Gastrocnemius medialis (tissue), 4 donors: ENCODE data around the gene FAM3A. TPM values are rescaled to one million over a fixed set of nuclear protein-coding genes. Genes with fewer than 3 reads are reported as not detected.

Source experiments
- ATAC-seq, 2 donors: fragments of 150-250 bp; one replicate each; pipeline ENCODE4 v1.9.1; 2016
- DNase-seq, 2 donors: peaks; one replicate each; pipeline ENCODE4 v3.0.0-alpha.2; 2019
- H3K27ac ChIP-seq, 4 donors: fragments of 200-600 bp; sonication (generic); 1 replicate in 1 of 4; 2 replicates in 3 of 4; pipeline ENCODE4 v1.5.1; 2016 to 2018; ENCODE audit warnings: mild to moderate bottlenecking in 2 of 4, moderate library complexity in 1 of 4
- H3K27me3 ChIP-seq, 3 donors: fragments of 200-600 bp; sonication (generic) in 2 of 3; 1 replicate in 1 of 3; 2 replicates in 2 of 3; pipeline versions ENCODE4 v1.5.1 to v1.6.0; 2016 to 2019; ENCODE audit warnings: mild to moderate bottlenecking in 1 of 3, moderate library complexity in 1 of 3
- H3K36me3 ChIP-seq, 2 donors: fragments of 200-600 bp; sonication (generic) in 1 of 2; one replicate each; pipeline ENCODE4 v1.5.1; 2017 to 2018
- H3K4me1 ChIP-seq, 2 donors: fragments of 200-600 bp; sonication (generic) in 1 of 2; one replicate each; pipeline ENCODE4 v1.5.1; 2016 to 2017; ENCODE audit warnings: mild to moderate bottlenecking in 2 of 2
- H3K4me3 ChIP-seq, 4 donors: fragments of 200-600 bp; sonication (generic) in 3 of 4; 1 replicate in 1 of 4; 2 replicates in 3 of 4; pipeline ENCODE4 v1.5.1; 2016 to 2019; ENCODE audit warnings: mild to moderate bottlenecking in 2 of 4
- H3K9me3 ChIP-seq, 3 donors: fragments of 200-600 bp; sonication (generic) in 2 of 3; 1 replicate in 1 of 3; 2 replicates in 2 of 3; pipeline ENCODE4 v1.5.1; 2016 to 2019
- POLR2A ChIP-seq, 2 donors: fragments of 450-650 bp; IDR thresholded peaks; one replicate each; pipeline ENCODE4 v1.6.1; 2017; ENCODE audit warnings: antibody characterized with exemption in 2 of 2, mild to moderate bottlenecking in 2 of 2, moderate library complexity in 2 of 2
- in situ Hi-C, 4 donors: fragments of 200-750 bp; cut with MboI; loops; one replicate each; pipeline versions ENCODE4 v1.15.0 to v1.8.0; 2017; ENCODE audit warnings: low sequenced_read_pairs in 4 of 4
- intact Hi-C: fragments of 100-400 bp; cut with DNase I; formaldehyde crosslinking; loops from one replicate; pipeline ENCODE4 v1.15.1; 2023; ENCODE audit warnings: low total_unique reads
- total RNA-seq, 4 donors: library from RNA; depleted of rRNA; stranded (reverse); fragments of >200 nt; gene quantifications; one replicate each; pipeline versions ENCODE4 v1.1.0 to v1.2.3, GENCODE V29; 2016
- TF ChIP-seq, protein P1 (sequence below), 5 experiments: fragments of 450-650 bp in 3 of 5; fragments of 200-600 bp in 2 of 5; sonication (generic) in 2 of 5; IDR thresholded peaks in 4 of 5; conservative IDR thresholded peaks in 1 of 5; 1 replicate in 4 of 5; 2 replicates in 1 of 5; pipeline ENCODE4 v1.5.1; 2016 to 2019; ENCODE audit warnings: antibody characterized with exemption in 5 of 5, mild to moderate bottlenecking in 3 of 5, moderate library complexity in 3 of 5

FAM3A gene
- total RNA-seq, 4 donors from 2014 or later: 28.3 to 44.5 (median 37.8) TPM

GRCh38 chrX:154463611-154464220 lies 52.3 kb downstream of the FAM3A start:
- Histone ChIP-seq H3K4me3 (no peak overlapping the region), H3K9me3 (no peaks in the 10 kb centered on the region), H3K27ac (no peak overlapping the region), H3K27me3 (no peaks in the 10 kb centered on the region), H3K36me3 (no peaks in the 10 kb centered on the region), H3K4me1 (no peaks in the 10 kb centered on the region)
- no peak for TF ChIP-seq POLR2A (IDR thresholded peaks at IDR 0.05)
- TF ChIP-seq, protein P1, sequence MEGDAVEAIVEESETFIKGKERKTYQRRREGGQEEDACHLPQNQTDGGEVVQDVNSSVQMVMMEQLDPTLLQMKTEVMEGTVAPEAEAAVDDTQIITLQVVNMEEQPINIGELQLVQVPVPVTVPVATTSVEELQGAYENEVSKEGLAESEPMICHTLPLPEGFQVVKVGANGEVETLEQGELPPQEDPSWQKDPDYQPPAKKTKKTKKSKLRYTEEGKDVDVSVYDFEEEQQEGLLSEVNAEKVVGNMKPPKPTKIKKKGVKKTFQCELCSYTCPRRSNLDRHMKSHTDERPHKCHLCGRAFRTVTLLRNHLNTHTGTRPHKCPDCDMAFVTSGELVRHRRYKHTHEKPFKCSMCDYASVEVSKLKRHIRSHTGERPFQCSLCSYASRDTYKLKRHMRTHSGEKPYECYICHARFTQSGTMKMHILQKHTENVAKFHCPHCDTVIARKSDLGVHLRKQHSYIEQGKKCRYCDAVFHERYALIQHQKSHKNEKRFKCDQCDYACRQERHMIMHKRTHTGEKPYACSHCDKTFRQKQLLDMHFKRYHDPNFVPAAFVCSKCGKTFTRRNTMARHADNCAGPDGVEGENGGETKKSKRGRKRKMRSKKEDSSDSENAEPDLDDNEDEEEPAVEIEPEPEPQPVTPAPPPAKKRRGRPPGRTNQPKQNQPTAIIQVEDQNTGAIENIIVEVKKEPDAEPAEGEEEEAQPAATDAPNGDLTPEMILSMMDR (IDR thresholded peaks at IDR 0.05 in 4 of 5, conservative IDR thresholded peaks at IDR 0.05 in 1 of 5): no peak
- DNase-seq (no peak), ATAC-seq (no peak)
- in situ Hi-C loops (no loop called here), intact Hi-C loops (no loop called here)

DNA sequence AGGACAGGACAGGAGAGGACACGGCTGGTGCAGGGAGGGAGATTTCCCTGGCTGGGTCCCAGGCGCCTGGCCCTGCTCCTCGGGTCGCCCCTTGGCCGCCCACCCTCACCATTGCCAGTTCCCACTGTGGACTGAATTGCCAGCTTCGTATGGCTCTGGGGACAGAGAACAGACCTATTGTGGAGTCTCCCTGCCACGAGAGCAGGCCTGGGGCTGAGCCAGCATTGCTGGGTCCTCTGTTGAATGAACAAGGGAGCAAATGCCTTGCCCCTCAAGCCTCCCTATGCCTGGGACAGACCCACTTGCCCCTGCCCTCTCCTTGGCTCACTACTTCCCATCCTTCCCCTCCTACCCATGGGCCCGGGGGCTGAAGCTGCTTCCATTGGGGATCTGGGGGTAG lies 53.6 kb downstream of the FAM3A start:
- no peak for DNase-seq
- H3K27me3 ChIP-seq: no peaks in the 10 kb centered on the region
- intact Hi-C loops: no loop called here
- TF ChIP-seq, protein P1 (IDR thresholded peaks at IDR 0.05 in 4 of 5, conservative IDR thresholded peaks at IDR 0.05 in 1 of 5): no peak
- no peak for TF ChIP-seq POLR2A (IDR thresholded peaks at IDR 0.05)
- in situ Hi-C loops: no loop called here
- H3K27ac ChIP-seq: no peak overlapping the region
- no peak overlapping the region for H3K4me3 ChIP-seq
- H3K9me3 ChIP-seq: no peaks in the 10 kb centered on the region
- no peaks in the 10 kb centered on the region for H3K36me3 ChIP-seq
- H3K4me1 ChIP-seq: no peaks in the 10 kb centered on the region
- ATAC-seq: no peak

- H3K27ac ChIP-seq: no peak overlapping the region
- no peaks in the 10 kb centered on the region for H3K27me3 ChIP-seq
- DNase-seq (no peak), ATAC-seq (no peak)
- no peaks in the 10 kb centered on the region for H3K9me3 ChIP-seq
- no peak overlapping the region for H3K4me3 ChIP-seq
- in situ Hi-C loops: no loop called here
- no peaks in the 10 kb centered on the region for H3K4me1 ChIP-seq
- TF ChIP-seq, protein P1 (IDR thresholded peaks at IDR 0.05 in 4 of 5, conservative IDR thresholded peaks at IDR 0.05 in 1 of 5): no peak
- TF ChIP-seq POLR2A (IDR thresholded peaks at IDR 0.05): no peak
- intact Hi-C loops: no loop called here
- no peaks in the 10 kb centered on the region for H3K36me3 ChIP-seq
Observed at GRCh38 chrX:154460326-154460725, 55.7 kb downstream of the FAM3A start.

GRCh38 chrX:154459832-154460231 lies 56.2 kb downstream of the FAM3A start:
- no peaks in the 10 kb centered on the region for H3K9me3 ChIP-seq
- TF ChIP-seq, protein P1 (IDR thresholded peaks at IDR 0.05 in 4 of 5, conservative IDR thresholded peaks at IDR 0.05 in 1 of 5): no peak
- TF ChIP-seq POLR2A (IDR thresholded peaks at IDR 0.05): no peak
- in situ Hi-C loops (no loop called here), intact Hi-C loops (no loop called here)
- no peaks in the 10 kb centered on the region for H3K36me3 ChIP-seq
- H3K4me1 ChIP-seq: no peaks in the 10 kb centered on the region
- no peak for DNase-seq
- no peak overlapping the region for H3K4me3 ChIP-seq
- no peaks in the 10 kb centered on the region for H3K27me3 ChIP-seq
- H3K27ac ChIP-seq: no peak overlapping the region
- no peak for ATAC-seq
